ENCODE measurements around the gene CDH4.
"Not testable (repeated sequence)": the region's sequence is repeated elsewhere in the genome, so short reads cannot be mapped to it uniquely, and the experiment has no call there.

DNA sequence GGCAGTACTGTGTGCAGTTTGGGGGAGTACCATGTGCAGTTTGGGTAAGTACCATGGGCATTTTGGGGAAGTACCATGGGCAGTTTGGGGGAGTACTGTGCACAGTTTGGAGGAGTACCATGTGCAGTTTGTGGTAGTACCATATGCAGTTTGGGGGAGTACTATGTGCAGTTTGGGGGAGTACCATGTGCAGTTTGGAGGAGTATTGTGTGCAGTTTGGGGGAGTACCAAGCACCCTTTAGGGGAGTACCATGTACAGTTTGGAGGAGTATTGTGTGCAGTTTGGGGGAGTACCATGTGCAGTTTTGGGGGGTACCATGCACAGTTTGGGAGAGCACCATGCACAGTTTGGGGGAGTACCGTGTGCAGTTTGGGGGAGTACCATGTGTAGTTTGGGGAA is 21.6 kb downstream of the CDH4 start:
- not testable (repeated sequence) for TF ChIP-seq EZH2 (IDR thresholded peaks at IDR 0.05; ENCODE audit: insufficient read depth, low read length); CTCF (IDR thresholded peaks at IDR 0.05; ENCODE audit: insufficient read depth, low read depth, low read length)

Data from astrocyte (in vitro differentiated cells and primary cell).